H1 (cell line): ENCODE measurements around the gene JDP2. TPM values are rescaled to one million over a fixed set of nuclear protein-coding genes. Genes with fewer than 3 reads are reported as not detected.

Source experiments
- polyA plus RNA-seq, 7 experiments: library from polyadenylated mRNA; depleted of rRNA in 3 of 7; stranded (reverse) in 5 of 7; unstranded in 2 of 7; fragments of >200 nt in 5 of 7; fragments of 200-250 nt in 2 of 7; gene quantifications; 1 replicate in 5 of 7; 2 replicates in 1 of 7; 4 replicates in 1 of 7; pipeline versions ENCODE4 v1.2.1 to v1.2.3, GENCODE V29; 2011 to 2013; ENCODE audit warnings: missing spikeins in 2 of 7, mixed read lengths in 2 of 7
- total RNA-seq: library from RNA; stranded (reverse); fragmentation: NEBNext Ultra II Directional; extraction: Animal tissue kit (Norgen Biotek cat#: 25700); gene quantifications from 2 replicates; pipeline ENCODE4 v1.2.1, GENCODE V29; 2021
- TF ChIP-seq, protein P1 (sequence below): IDR thresholded peaks from 2 replicates; pipeline ENCODE4 v1.6.1; 2011; ENCODE audit warnings: low read depth, mild to moderate bottlenecking, low read length; ENCODE audit not compliant: insufficient read depth

Gene JDP2
- total and polyA plus RNA-seq, 2 of the 8 experiments (the other 6 are each of a cell fraction or from before 2014, with no cell fraction given) = 8.9 to 27.2 TPM

DNA sequence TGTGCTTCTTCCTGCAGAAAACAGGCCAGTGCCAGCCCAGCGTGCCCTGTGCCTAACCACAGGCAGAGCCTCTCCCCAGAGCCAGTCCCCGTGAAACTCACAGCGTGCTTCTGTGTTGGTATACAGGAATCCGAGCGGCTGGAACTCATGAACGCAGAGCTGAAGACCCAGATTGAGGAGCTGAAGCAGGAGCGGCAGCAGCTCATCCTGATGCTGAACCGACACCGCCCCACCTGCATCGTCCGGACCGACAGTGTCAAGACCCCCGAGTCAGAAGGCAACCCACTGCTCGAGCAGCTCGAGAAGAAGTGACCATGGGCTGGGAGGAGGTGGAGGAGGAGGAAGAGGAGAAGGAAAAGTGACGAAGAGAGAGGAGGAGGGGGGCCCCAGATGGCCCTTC lies 41.3 kb downstream of the JDP2 start (continued):
- TF ChIP-seq, protein P1, sequence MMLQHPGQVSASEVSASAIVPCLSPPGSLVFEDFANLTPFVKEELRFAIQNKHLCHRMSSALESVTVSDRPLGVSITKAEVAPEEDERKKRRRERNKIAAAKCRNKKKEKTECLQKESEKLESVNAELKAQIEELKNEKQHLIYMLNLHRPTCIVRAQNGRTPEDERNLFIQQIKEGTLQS = no peak
- TF ChIP-seq, all 59 proteins: peak for 0
